Spleen (tissue), 7 donors: ENCODE results near the gene SLC12A3.

Source experiments
- POLR2A ChIP-seq, 3 donors: fragments of 450-650 bp; IDR thresholded peaks; one replicate each; pipeline ENCODE4 v1.5.1; 2017; ENCODE audit warnings: antibody characterized with exemption in 3 of 3, mild to moderate bottlenecking in 1 of 3
- POLR2AphosphoS5 ChIP-seq, 3 donors: sonication (generic); formaldehyde crosslinking; IDR thresholded peaks; one replicate each; pipeline ENCODE4 v1.5.1; 2017; ENCODE audit warnings: antibody characterized with exemption in 3 of 3
- TF ChIP-seq, protein P1 (sequence below), 11 experiments: fragments of 200-600 bp in 7 of 11; fragments of 450-650 bp in 4 of 11; sonication (generic) in 4 of 11; IDR thresholded peaks in 8 of 11; conservative IDR thresholded peaks in 3 of 11; 1 replicate in 7 of 11; 2 replicates in 4 of 11; pipeline versions ENCODE4 v1.4.0 to v1.8.0; 2016 to 2021; ENCODE audit warnings: antibody characterized with exemption in 11 of 11, inconsistent platforms in 4 of 11, mild to moderate bottlenecking in 1 of 11
- donor health status: DM: no; HTN: no; CAD: no; lungs with moderate emphysema.
- donor health status: DM: no; HTN: no; CAD: no.
- donor health status: DM: no; HTN: no; CAD: no.

DNA sequence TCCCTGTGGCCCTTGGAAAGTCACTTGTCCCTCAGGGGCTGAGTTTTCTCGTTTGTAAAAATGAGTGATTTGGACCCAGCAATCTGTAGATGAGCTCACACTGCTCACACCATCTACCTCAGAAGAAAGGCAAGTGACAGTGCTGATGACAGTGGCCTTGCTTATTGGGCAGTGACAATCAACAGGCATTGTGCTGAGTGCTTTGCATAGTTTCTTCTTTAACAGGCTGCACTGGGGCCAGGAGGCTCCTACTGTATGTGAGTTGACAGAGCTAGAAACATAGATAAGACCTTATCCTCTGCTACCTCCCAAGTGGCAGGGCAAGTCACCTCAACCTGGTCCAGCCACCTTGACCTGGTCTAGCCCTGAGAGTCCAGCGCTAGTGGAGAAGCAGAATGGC, 29.7 kb upstream of the SLC12A3 start:
- TF ChIP-seq, protein P1, sequence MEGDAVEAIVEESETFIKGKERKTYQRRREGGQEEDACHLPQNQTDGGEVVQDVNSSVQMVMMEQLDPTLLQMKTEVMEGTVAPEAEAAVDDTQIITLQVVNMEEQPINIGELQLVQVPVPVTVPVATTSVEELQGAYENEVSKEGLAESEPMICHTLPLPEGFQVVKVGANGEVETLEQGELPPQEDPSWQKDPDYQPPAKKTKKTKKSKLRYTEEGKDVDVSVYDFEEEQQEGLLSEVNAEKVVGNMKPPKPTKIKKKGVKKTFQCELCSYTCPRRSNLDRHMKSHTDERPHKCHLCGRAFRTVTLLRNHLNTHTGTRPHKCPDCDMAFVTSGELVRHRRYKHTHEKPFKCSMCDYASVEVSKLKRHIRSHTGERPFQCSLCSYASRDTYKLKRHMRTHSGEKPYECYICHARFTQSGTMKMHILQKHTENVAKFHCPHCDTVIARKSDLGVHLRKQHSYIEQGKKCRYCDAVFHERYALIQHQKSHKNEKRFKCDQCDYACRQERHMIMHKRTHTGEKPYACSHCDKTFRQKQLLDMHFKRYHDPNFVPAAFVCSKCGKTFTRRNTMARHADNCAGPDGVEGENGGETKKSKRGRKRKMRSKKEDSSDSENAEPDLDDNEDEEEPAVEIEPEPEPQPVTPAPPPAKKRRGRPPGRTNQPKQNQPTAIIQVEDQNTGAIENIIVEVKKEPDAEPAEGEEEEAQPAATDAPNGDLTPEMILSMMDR (IDR thresholded peaks at IDR 0.05 in 8 of 11, conservative IDR thresholded peaks at IDR 0.05 in 3 of 11): no peak
- TF ChIP-seq POLR2A (IDR thresholded peaks at IDR 0.05) (no peak), POLR2AphosphoS5 (IDR thresholded peaks at IDR 0.05) (no peak)
